Vagina (tissue), 2 donors: ENCODE data around the gene PACSIN1.

Experiments used
- CTCF ChIP-seq, 3 experiments: fragments of 450-650 bp in 2 of 3; fragments of 200-600 bp in 1 of 3; sonication (generic) in 1 of 3; IDR thresholded peaks; one replicate each; pipeline ENCODE4 v1.5.1; 2017 to 2019; ENCODE audit warnings: antibody characterized with exemption in 3 of 3, mild to moderate bottlenecking in 2 of 3, moderate library complexity in 2 of 3
- POLR2A ChIP-seq, 2 donors: fragments of 450-650 bp; IDR thresholded peaks; one replicate each; pipeline ENCODE4 v1.6.1; 2017; ENCODE audit warnings: antibody characterized with exemption in 2 of 2, mild to moderate bottlenecking in 2 of 2, moderate library complexity in 2 of 2
- POLR2AphosphoS5 ChIP-seq, 2 donors: sonication (generic); formaldehyde crosslinking; IDR thresholded peaks; one replicate each; pipeline ENCODE4 v1.9.0; 2017; ENCODE audit warnings: antibody characterized with exemption in 2 of 2, mild to moderate bottlenecking in 2 of 2, low read depth in 1 of 2; ENCODE audit not compliant: insufficient read depth in 1 of 2

DNA sequence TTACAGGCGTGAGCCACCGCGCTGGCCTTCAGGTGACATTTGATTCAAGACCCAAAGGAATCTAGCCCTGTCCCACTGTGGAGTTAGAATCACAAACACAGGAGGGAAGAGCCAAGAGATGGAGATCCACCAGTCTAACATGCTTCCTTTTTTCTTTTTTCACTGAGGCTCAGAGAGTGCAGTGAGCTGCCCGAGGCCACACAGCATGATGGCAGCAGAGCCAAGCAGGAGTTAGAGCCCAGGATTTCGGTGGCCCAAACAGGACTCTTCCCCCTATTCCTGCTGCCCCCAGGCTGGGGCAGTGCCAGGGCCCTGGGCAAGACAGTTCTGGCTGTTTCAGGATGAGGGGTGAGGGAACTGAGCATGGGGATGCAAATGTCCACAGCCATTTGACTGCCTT lies 98.3 kb downstream of the PACSIN1 start:
- no peak for TF ChIP-seq CTCF (IDR thresholded peaks at IDR 0.05)
- no peak for TF ChIP-seq POLR2AphosphoS5 (IDR thresholded peaks at IDR 0.05; ENCODE audit: insufficient read depth in 1 of 2, low read depth in 1 of 2)
- no peak for TF ChIP-seq POLR2A (IDR thresholded peaks at IDR 0.05)
